Erythroblast (primary cell): ENCODE results near the gene CFAP61.

ENCODE experiments used
- GATA1 ChIP-seq: IDR thresholded peaks from 2 replicates; pipeline ENCODE4 v1.6.1; 2011; ENCODE audit warnings: low read depth, mild to moderate bottlenecking, control low read depth, low read length, moderate library complexity
- POLR2A ChIP-seq: IDR thresholded peaks from 2 replicates; pipeline ENCODE4 v1.6.1; 2011; ENCODE audit warnings: mild to moderate bottlenecking, low read length

DNA sequence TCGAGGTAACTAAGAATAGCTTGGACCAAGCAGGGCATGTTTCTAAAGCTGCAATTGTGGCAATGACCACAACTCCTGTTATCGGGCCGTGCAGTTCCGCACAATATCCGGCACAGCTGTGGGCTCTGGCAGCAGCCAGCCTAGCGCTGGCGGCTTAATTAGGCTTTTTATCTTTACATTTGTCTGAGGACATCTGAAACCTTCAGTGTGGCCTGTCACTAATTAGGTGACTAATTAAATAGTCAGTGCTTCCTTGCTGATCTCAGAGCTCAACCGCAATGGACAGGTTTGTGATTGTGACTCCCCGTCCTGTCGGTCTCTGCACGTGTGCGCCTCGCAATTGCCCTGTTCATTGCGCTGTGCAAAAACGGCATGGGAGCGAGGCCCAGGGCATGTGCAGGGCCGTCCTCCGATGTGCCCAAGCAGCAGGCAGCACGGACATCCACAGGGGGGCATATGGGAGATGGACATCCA, 180.7 kb downstream of the CFAP61 start:
- TF ChIP-seq POLR2A (no peak), GATA1 (no peak)
